H9 (cell line): Measurements from ENCODE around the gene SCNM1. TPM values are rescaled to one million over a fixed set of nuclear protein-coding genes. Genes with fewer than 3 reads are reported as not detected.
"Not testable (repeated sequence)": the region's sequence is repeated elsewhere in the genome, so short reads cannot be mapped to it uniquely, and the experiment has no call there.

Experiments
- DNase-seq: peaks from one replicate; pipeline ENCODE4 v3.0.0-alpha.2; 2017
- H2AFZ ChIP-seq: one replicate; pipeline ENCODE4 v1.6.1; 2013; ENCODE audit warnings: mild to moderate bottlenecking, low read length, control low read depth, moderate library complexity
- H2AK5ac ChIP-seq: 2 replicates; pipeline ENCODE4 v1.6.1; 2013; ENCODE audit warnings: low read length, control low read depth, mixed read lengths; ENCODE audit not compliant: insufficient read length
- H2BK120ac ChIP-seq: one replicate; pipeline ENCODE4 v1.6.1; 2013; ENCODE audit warnings: low read depth, mild to moderate bottlenecking, low read length, control low read depth, inconsistent platforms; ENCODE audit not compliant: poor library complexity, severe bottlenecking
- H2BK12ac ChIP-seq: 2 replicates; pipeline ENCODE4 v1.6.1; 2013; ENCODE audit warnings: low read length, control low read depth, mixed read lengths, low read depth; ENCODE audit not compliant: insufficient read length
- H2BK15ac ChIP-seq: 2 replicates; pipeline ENCODE4 v1.6.1; 2013; ENCODE audit warnings: low read depth, low read length, control low read depth
- H2BK20ac ChIP-seq: one replicate; pipeline ENCODE4 v1.6.1; 2013; ENCODE audit warnings: low read depth, mild to moderate bottlenecking, low read length, control low read depth, inconsistent platforms; ENCODE audit not compliant: poor library complexity, severe bottlenecking
- H2BK5ac ChIP-seq: 2 replicates; pipeline ENCODE4 v1.6.1; 2013; ENCODE audit warnings: low read length, control low read depth, mixed read lengths; ENCODE audit not compliant: insufficient read length
- H3K14ac ChIP-seq: 2 replicates; pipeline ENCODE4 v1.6.1; 2013; ENCODE audit warnings: low read length, control low read depth; ENCODE audit not compliant: insufficient read depth
- H3K18ac ChIP-seq: 2 replicates; pipeline ENCODE4 v1.6.1; 2013; ENCODE audit warnings: low read depth, mild to moderate bottlenecking, mixed read lengths, low read length, control low read depth; ENCODE audit not compliant: insufficient read length
- H3K23ac ChIP-seq: 2 replicates; pipeline ENCODE4 v1.6.1; 2013; ENCODE audit warnings: low read length, control low read depth, mixed read lengths, low read depth; ENCODE audit not compliant: insufficient read length
- H3K23me2 ChIP-seq: 2 replicates; pipeline ENCODE4 v1.6.1; 2013; ENCODE audit warnings: low read depth, mild to moderate bottlenecking, mixed read lengths, low read length, control low read depth; ENCODE audit not compliant: insufficient read length, poor library complexity, severe bottlenecking
- H3K27ac ChIP-seq: 2 replicates; pipeline ENCODE4 v1.5.1; 2013; ENCODE audit warnings: low read length, control low read depth, mixed read lengths, low read depth; ENCODE audit not compliant: insufficient read length
- H3K27me3 ChIP-seq: 2 replicates; pipeline ENCODE4 v1.6.1; 2013; ENCODE audit warnings: low read length, control low read depth, inconsistent platforms; ENCODE audit not compliant: insufficient read depth
- H3K4ac ChIP-seq: 2 replicates; pipeline ENCODE4 v1.6.1; 2013; ENCODE audit warnings: low read depth, mild to moderate bottlenecking, control low read depth, inconsistent platforms, low read length, moderate library complexity
- H3K4me1 ChIP-seq: 2 replicates; pipeline ENCODE4 v1.6.1; 2013; ENCODE audit warnings: low read length, control low read depth, inconsistent platforms; ENCODE audit not compliant: insufficient read depth
- H3K4me2 ChIP-seq: 2 replicates; pipeline ENCODE4 v1.6.1; 2013; ENCODE audit warnings: low read length, control low read depth, mixed read lengths; ENCODE audit not compliant: insufficient read length, insufficient read depth
- H3K56ac ChIP-seq: 2 replicates; pipeline ENCODE4 v1.6.1; 2013; ENCODE audit warnings: low read depth, mild to moderate bottlenecking, mixed read lengths, low read length, control low read depth; ENCODE audit not compliant: insufficient read length
- H3K79me1 ChIP-seq: 2 replicates; pipeline ENCODE4 v1.6.1; 2013; ENCODE audit warnings: low read depth, mild to moderate bottlenecking, moderate library complexity, low read length, control low read depth, inconsistent platforms; ENCODE audit not compliant: insufficient read depth, poor library complexity, severe bottlenecking
- H3K79me2 ChIP-seq: 2 replicates; pipeline ENCODE4 v1.6.1; 2013; ENCODE audit warnings: low read length, control low read depth, inconsistent platforms; ENCODE audit not compliant: insufficient read depth
- H3K9ac ChIP-seq: 2 replicates; pipeline ENCODE4 v1.6.1; 2013; ENCODE audit warnings: low read length, control low read depth, mixed read lengths; ENCODE audit not compliant: insufficient read length; ENCODE audit errors: extremely low read depth
- H3K9me3 ChIP-seq: one replicate; pipeline ENCODE4 v1.6.1; 2013; ENCODE audit warnings: low read depth, low read length, inconsistent platforms; ENCODE audit not compliant: control insufficient read depth
- H3T11ph ChIP-seq: one replicate; pipeline ENCODE4 v1.6.1; 2013; ENCODE audit warnings: mild to moderate bottlenecking, low read length, control low read depth, inconsistent platforms
- H4K20me1 ChIP-seq: one replicate; pipeline ENCODE4 v1.6.1; 2013; ENCODE audit not compliant: control insufficient read depth, insufficient read length, insufficient read depth
- H4K5ac ChIP-seq: 2 replicates; pipeline ENCODE4 v1.6.1; 2013; ENCODE audit warnings: low read depth, mild to moderate bottlenecking, mixed read lengths, low read length, control low read depth; ENCODE audit not compliant: insufficient read length
- H4K8ac ChIP-seq: replicated peaks from 2 replicates; pipeline ENCODE4 v1.6.1; 2013; ENCODE audit warnings: low read length, control low read depth, mixed read lengths, low read depth; ENCODE audit not compliant: insufficient read length
- H4K91ac ChIP-seq: 2 replicates; pipeline ENCODE4 v1.6.1; 2013; ENCODE audit warnings: low read depth, mild to moderate bottlenecking, moderate library complexity, mixed read lengths, low read length, control low read depth; ENCODE audit not compliant: insufficient read length
- H3K27ac Mint-ChIP-seq, 3 experiments: 2 replicates in 2 of 3; 3 replicates in 1 of 3; pipeline ENCODE4 v1.8.0; 2020 to 2021; ENCODE audit warnings: mixed read lengths in 3 of 3, mild to moderate bottlenecking in 1 of 3, moderate library complexity in 1 of 3
- H3K27me3 Mint-ChIP-seq: 2 replicates; pipeline ENCODE4 v1.8.0; 2021; ENCODE audit warnings: low read depth, mild to moderate bottlenecking, moderate library complexity, mixed read lengths
- H3K36me3 Mint-ChIP-seq, 3 experiments: 2 replicates in 2 of 3; 3 replicates in 1 of 3; pipeline ENCODE4 v1.8.0; 2020 to 2021; ENCODE audit warnings: low read depth in 3 of 3, mixed read lengths in 3 of 3; ENCODE audit not compliant: insufficient read depth in 1 of 3
- H3K4me1 Mint-ChIP-seq, 2 experiments: 2 replicates each; pipeline ENCODE4 v1.8.0; 2020; ENCODE audit warnings: mixed read lengths in 2 of 2
- H3K4me3 Mint-ChIP-seq, 2 experiments: 2 replicates in 1 of 2; 3 replicates in 1 of 2; pipeline ENCODE4 v1.8.0; 2020 to 2021; ENCODE audit warnings: mild to moderate bottlenecking in 2 of 2, mixed read lengths in 2 of 2, moderate library complexity in 1 of 2
- H3K9me3 Mint-ChIP-seq, 2 experiments: 2 replicates in 1 of 2; 3 replicates in 1 of 2; pipeline ENCODE4 v1.8.0; 2020; ENCODE audit warnings: mild to moderate bottlenecking in 2 of 2, mixed read lengths in 2 of 2, moderate library complexity in 1 of 2
- CTCF ChIP-seq: fragments of 200-600 bp; sonication (generic); conservative IDR thresholded peaks from 3 replicates; pipeline ENCODE4 v1.8.0; 2021; ENCODE audit warnings: antibody characterized with exemption, mild to moderate bottlenecking
- WGBS: extraction: QIAGEN DNeasy Blood & Tissue Kit; methylation state at CpG from one replicate; pipeline ENCODE4 v1.1.7; 2013; ENCODE audit warnings: missing lambda C conversion rate, low lambda C conversion rate, mixed read lengths; ENCODE audit not compliant: insufficient read length; ENCODE audit errors: extremely low coverage; 5-methylcytosine and 5-hydroxymethylcytosine counted together
- total RNA-seq: library from RNA; stranded (reverse); gene quantifications from 2 replicates; pipeline ENCODE4 v1.2.1, GENCODE V29; 2021

SCNM1 gene
- total RNA-seq, 1 experiment from 2014 or later = 60.5 TPM

GRCh38 chr1:151199873-151200581, 34.1 kb downstream of the SCNM1 start:
- H3K27ac Mint-ChIP-seq = peak overlapping the region; percentile 95 to 99 (median 99); a peak in 5 of 7 replicates
- peaks cover 2% of the 10 kb centered on the region in 2 experiments; a peak in 2 of 5 replicates for H3K9me3 Mint-ChIP-seq
- peaks cover 20 to 23% of the 10 kb centered on the region in 2 experiments for H3K4me1 Mint-ChIP-seq

GRCh38 chr1:151205381-151205965, 39.5 kb downstream of the SCNM1 start:
- H3K9ac ChIP-seq, H3K23ac ChIP-seq, H3K9me3 Mint-ChIP-seq, H4K5ac ChIP-seq, H3K4ac ChIP-seq, H3K18ac ChIP-seq, H4K91ac ChIP-seq, H2BK15ac ChIP-seq, H2BK120ac ChIP-seq, H2AFZ ChIP-seq, H2BK20ac ChIP-seq, H3K23me2 ChIP-seq, H3K4me2 ChIP-seq, DNase-seq, H3K9me3 ChIP-seq, H3K56ac ChIP-seq, H4K20me1 ChIP-seq, H2BK12ac ChIP-seq, H3K27me3 Mint-ChIP-seq, H2BK5ac ChIP-seq, H3K27ac ChIP-seq, H3K14ac ChIP-seq, H3K4me3 Mint-ChIP-seq, H3K27me3 ChIP-seq, H3T11ph ChIP-seq, H2AK5ac ChIP-seq, H4K8ac ChIP-seq, H3K4me1 ChIP-seq, H3K4me1 Mint-ChIP-seq: not testable (repeated sequence)
- Histone ChIP-seq H3K79me2 (peaks cover 22% of the 10 kb centered on the region), H3K79me1 (peaks cover 18% of the 10 kb centered on the region)
- WGBS = no CpG with 5 or more reads among the region's 12 CpGs
- Mint-ChIP-seq H3K36me3 (peaks cover 24 to 69% (median 56%) of the 10 kb centered on the region in 3 experiments), H3K27ac (peak overlapping the region in 1 of 3 experiments; percentile 42; a peak in 1 of 7 replicates)

More at GRCh38 chr1:151199873-151200581, 34.1 kb downstream of the SCNM1 start:
- Histone ChIP-seq H2BK12ac (no peak overlapping the region), H3K27ac (no peak overlapping the region), H2BK20ac (no peak overlapping the region), H3K4ac (no peak overlapping the region), H3T11ph (no peak overlapping the region), H3K27me3 (no peaks in the 10 kb centered on the region), H3K79me2 (peaks cover 36% of the 10 kb centered on the region), H4K91ac (no peak overlapping the region), H2AFZ (no peak overlapping the region), H4K20me1 (no peaks in the 10 kb centered on the region), H3K4me1 (no peaks in the 10 kb centered on the region), H3K14ac (no peak overlapping the region), H3K9me3 (no peaks in the 10 kb centered on the region), H3K23me2 (peaks cover 6% of the 10 kb centered on the region), H3K23ac (no peak overlapping the region), H2BK5ac (no peak overlapping the region), H2AK5ac (no peak overlapping the region), H3K56ac (no peak overlapping the region), H4K5ac (no peak overlapping the region), H2BK120ac (no peak overlapping the region), H3K18ac (no peak overlapping the region), H3K4me2 (peak overlapping the region; percentile 97), H2BK15ac (no peak overlapping the region), H3K79me1 (peaks cover 3% of the 10 kb centered on the region), H3K9ac (peak overlapping the region; percentile 93), H4K8ac (no peak overlapping the region)
- H3K27me3 Mint-ChIP-seq = peaks cover 2% of the 10 kb centered on the region; the same call in 1 of the 2 replicates
- peak overlapping the region; percentile 94 to 99 for H3K4me3 Mint-ChIP-seq
- peaks cover 9 to 36% (median 21%) of the 10 kb centered on the region in 3 experiments; a peak in 6 of 7 replicates for H3K36me3 Mint-ChIP-seq
- DNase-seq = no peak
- TF ChIP-seq CTCF = no peak
- WGBS = no CpG with 5 or more reads among the region's 11 CpGs
